K562 (cell line): ENCODE measurements around the gene PNKD. TPM values are rescaled to one million over a fixed set of nuclear protein-coding genes. Genes with fewer than 3 reads are reported as not detected.
A peak's percentile ranks its signal among the peaks of the same experiment; 100 is the strongest.
"Not testable (repeated sequence)": the region's sequence is repeated elsewhere in the genome, so short reads cannot be mapped to it uniquely, and the experiment has no call there.

Source experiments
- ATAC-seq: fragments of 200-7000 bp; cut with Tn5 transposase; 3 replicates; pipeline ENCODE4 v1.9.1; 2020; ENCODE audit warnings: moderate library complexity
- BruUV-seq: library from RNA; stranded (reverse); fragments of 400-500 nt; replicated peaks from 2 replicates; lab custom pipeline; 2021; lab: Mats Ljungman, UMichigan
- CTCF ChIA-PET: fragments of 300-600 bp; formaldehyde crosslinking; extraction: SDS; loops from one replicate; lab custom pipeline; 2021; ENCODE audit warnings: low intra/inter-chr PET ratio; lab: Yijun Ruan, JAX
- POLR2A ChIA-PET: fragments of 300-600, 350-650 bp; sonication (Branson Sonifier 250); formaldehyde crosslinking; extraction: SDS; loops from one replicate; lab custom pipeline; 2021; ENCODE audit warnings: antibody characterized with exemption, inconsistent platforms; lab: Yijun Ruan, JAX
- DNase-seq, 4 experiments: peaks; one replicate each; pipeline versions ENCODE4 v3.0.0 to v3.0.0-alpha.2; 2011 to 2018; ENCODE audit warnings: low spot score in 3 of 4, mixed read lengths in 3 of 4; ENCODE audit errors: extremely low read depth in 1 of 4
- FAIRE-seq: peaks from 2 replicates; lab custom pipeline; 2011; peaks lifted over from hg19 to GRCh38; lab: Jason Lieb, UNC
- H2AFZ ChIP-seq: 2 replicates; pipeline ENCODE4 v1.6.0; 2011; ENCODE audit warnings: low read depth, low read length, control low read depth, inconsistent platforms
- H3K27ac ChIP-seq: fragments of 200-600 bp; 3 replicates; pipeline ENCODE4 v1.8.0; 2011; ENCODE audit warnings: low read depth, mild to moderate bottlenecking, control low read depth, inconsistent platforms, low read length, moderate library complexity, mixed read lengths; ENCODE audit errors: extremely low read depth
- H3K27me3 ChIP-seq, 2 experiments: fragments of 300-600 bp in 1 of 2; 2 replicates in 1 of 2; 3 replicates in 1 of 2; pipeline versions ENCODE4 v1.6.0 to v1.8.0; 2011; ENCODE audit warnings: inconsistent platforms in 2 of 2, low read length in 2 of 2, mild to moderate bottlenecking in 1 of 2, mixed read lengths in 1 of 2, moderate library complexity in 1 of 2; ENCODE audit not compliant: control insufficient read depth in 2 of 2, insufficient read depth in 2 of 2
- H3K36me3 ChIP-seq: fragments of 300-600 bp; 3 replicates; pipeline ENCODE4 v1.8.0; 2011; ENCODE audit warnings: mild to moderate bottlenecking, low read length, inconsistent platforms; ENCODE audit not compliant: control insufficient read depth, insufficient read depth
- H3K4me1 ChIP-seq, 2 experiments: fragments of 200-600 bp in 1 of 2; replicated peaks in 1 of 2; 2 replicates in 1 of 2; 3 replicates in 1 of 2; pipeline versions ENCODE4 v1.5.1 to v1.8.0; 2011; ENCODE audit warnings: inconsistent platforms in 2 of 2, low read length in 2 of 2, mild to moderate bottlenecking in 1 of 2, mixed read lengths in 1 of 2, moderate library complexity in 1 of 2; ENCODE audit not compliant: control insufficient read depth in 2 of 2, insufficient read depth in 2 of 2
- H3K4me2 ChIP-seq: 2 replicates; pipeline ENCODE4 v1.6.1; 2011; ENCODE audit warnings: low read length, control low read depth, inconsistent platforms, mixed read lengths; ENCODE audit not compliant: insufficient read depth
- H3K4me3 ChIP-seq: fragments of 200-600 bp; sonication (generic), shearing (Covaris generic); 2 replicates; pipeline ENCODE4 v1.5.1; 2016; ENCODE audit warnings: control low read depth, inconsistent platforms
- H3K79me2 ChIP-seq: fragments of 200-600 bp; 3 replicates; pipeline ENCODE4 v1.8.0; 2011; ENCODE audit warnings: low read length, inconsistent platforms; ENCODE audit not compliant: control insufficient read depth, insufficient read depth
- H3K9ac ChIP-seq, 2 experiments: 2 replicates each; pipeline versions ENCODE4 v1.6.0 to v1.6.1; 2011; ENCODE audit warnings: low read depth in 2 of 2, low read length in 2 of 2, control low read depth in 1 of 2, inconsistent platforms in 1 of 2, mild to moderate bottlenecking in 1 of 2, mixed read lengths in 1 of 2; ENCODE audit not compliant: insufficient read depth in 1 of 2
- H3K9me1 ChIP-seq: one replicate; pipeline ENCODE4 v1.6.0; 2011; ENCODE audit warnings: inconsistent platforms, mild to moderate bottlenecking, low read length, moderate library complexity; ENCODE audit not compliant: control insufficient read depth, insufficient read depth
- H3K9me3 ChIP-seq: replicated peaks from 2 replicates; pipeline ENCODE4 v1.5.1; 2011; ENCODE audit warnings: low read depth, low read length, inconsistent platforms; ENCODE audit not compliant: control insufficient read depth, insufficient read depth
- H4K20me1 ChIP-seq: replicated peaks from 2 replicates; pipeline ENCODE4 v1.6.1; 2011; ENCODE audit warnings: low read length, inconsistent platforms, mixed read lengths; ENCODE audit not compliant: control insufficient read depth, insufficient read depth
- BRD4 ChIP-seq: fragments of 200-600 bp; sonication (generic); IDR thresholded peaks from 2 replicates; pipeline ENCODE4 v1.6.1; 2017; ENCODE audit warnings: inconsistent platforms
- E2F8 ChIP-seq: fragments of 450-650 bp; IDR thresholded peaks from 2 replicates; pipeline ENCODE4 v1.7.1; 2018; ENCODE audit warnings: mild to moderate bottlenecking, low read depth; ENCODE audit not compliant: partially characterized antibody
- ETV5 ChIP-seq: sonication (generic); formaldehyde crosslinking; IDR thresholded peaks from 2 replicates; pipeline ENCODE4 v1.4.0; 2020; ENCODE audit warnings: low read depth, mild to moderate bottlenecking, missing genetic modification reagents
- ZNF263 ChIP-seq: sonication (generic); formaldehyde crosslinking; IDR thresholded peaks from 2 replicates; pipeline ENCODE4 v1.8.0; 2022; ENCODE audit warnings: mild to moderate bottlenecking, missing genetic modification reagents, borderline replicate concordance
- ZNF280A ChIP-seq: fragments of 450-650 bp; IDR thresholded peaks from 2 replicates; pipeline ENCODE4 v1.6.1; 2018; ENCODE audit warnings: mild to moderate bottlenecking, low read depth; ENCODE audit not compliant: partially characterized antibody
- ZNF408 ChIP-seq: fragments of 250-450 bp; sonication (Bioruptor Pico); IDR thresholded peaks from 2 replicates; pipeline ENCODE4 v1.4.0; 2020; ENCODE audit warnings: low read depth, mild to moderate bottlenecking, moderate library complexity
- WGBS: fragments of 100-300 bp; shearing (Covaris generic); methylation state at CpG from one replicate; pipeline ENCODE4 v1.1.6; 2016; ENCODE audit warnings: low coverage, mixed read lengths; ENCODE audit not compliant: insufficient coverage; ENCODE audit errors: missing lambda C conversion rate; 5-methylcytosine and 5-hydroxymethylcytosine counted together
- in situ Hi-C: fragments of 300-500 bp; cut with MboI; formaldehyde crosslinking; loops from 4 replicates; pipeline ENCODE4 v1.15.0; 2018; ENCODE audit warnings: inconsistent platforms, mixed read lengths
- intact Hi-C: fragments of 100-400 bp; cut with micrococcal nuclease; formaldehyde crosslinking; loops from 2 replicates; pipeline ENCODE4 v1.14.2; 2022
- polyA plus RNA-seq, 8 experiments: library from polyadenylated mRNA; depleted of rRNA in 4 of 8; stranded (reverse) in 5 of 8; unstranded in 3 of 8; fragments of >200 nt; fragmentation: Nextera tagmentation in 2 of 8; fragmentation: Illumina TruSeq in 1 of 8; extraction: Ambion mirVana in 2 of 8; extraction: Trizol in 1 of 8; gene quantifications; 2 replicates each; pipeline versions ENCODE4 v1.2.1 to v1.2.3, GENCODE V29; 2011 to 2014; ENCODE audit warnings: inconsistent platforms in 1 of 8, missing spikeins in 1 of 8
- total RNA-seq, 7 experiments: library from RNA; depleted of rRNA in 6 of 7; stranded (reverse); fragments of >200 nt in 6 of 7; fragmentation: Illumina TruSeq in 2 of 7; extraction: Trizol in 2 of 7; gene quantifications; 2 replicates each; pipeline versions ENCODE4 v1.2.1 to v1.2.3, GENCODE V29; 2011 to 2021; ENCODE audit warnings: low replicate concordance in 1 of 7

Gene PNKD
- total and polyA plus RNA-seq, 9 of the 15 experiments (the other 6 are each of a cell fraction or from before 2014, with no cell fraction given) = 26.0 to 105 (median 60.1) TPM

DNA sequence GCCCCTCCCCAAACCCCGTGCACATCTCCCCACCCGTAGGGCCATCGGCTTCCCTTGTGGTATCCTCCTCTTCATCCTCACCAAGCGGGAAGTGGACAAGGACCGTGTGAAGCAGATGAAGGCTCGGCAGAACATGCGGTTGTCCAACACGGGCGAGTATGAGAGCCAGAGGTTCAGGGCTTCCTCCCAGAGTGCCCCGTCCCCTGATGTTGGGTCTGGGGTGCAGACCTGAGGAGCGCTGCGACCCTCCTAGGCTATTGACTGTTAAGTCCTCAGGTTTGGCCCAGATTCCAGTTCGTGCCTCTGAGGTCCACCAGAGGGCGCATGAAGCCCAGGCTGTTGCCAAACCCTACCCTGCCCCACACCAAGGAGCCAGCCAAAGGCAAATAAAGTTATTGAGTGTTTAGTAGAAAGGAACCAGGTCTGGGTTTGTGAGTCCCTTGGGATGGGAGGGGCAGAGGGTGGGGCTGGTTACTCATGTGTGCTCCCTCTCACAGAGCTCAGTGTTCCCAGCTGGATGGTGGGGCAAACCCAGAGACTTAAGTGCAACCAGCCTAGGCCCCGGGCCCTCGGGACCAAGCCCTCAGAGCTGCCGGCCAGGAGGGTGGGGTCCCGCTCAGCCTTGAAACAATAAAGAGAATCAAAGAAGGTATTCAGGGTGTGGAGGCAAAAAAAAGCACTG is 2.4 kb downstream of the PNKD start (continued):
- peak; percentile 52 for TF ChIP-seq E2F8
- TF ChIP-seq ZNF263 (CRISPR knock-in tag) = peak; percentile 94
- TF ChIP-seq ZNF280A = no peak
- no peak for TF ChIP-seq ETV5
- TF ChIP-seq ZNF408 (CRISPR knock-in tag) = no peak
- TF ChIP-seq BRD4 = no peak

DNA sequence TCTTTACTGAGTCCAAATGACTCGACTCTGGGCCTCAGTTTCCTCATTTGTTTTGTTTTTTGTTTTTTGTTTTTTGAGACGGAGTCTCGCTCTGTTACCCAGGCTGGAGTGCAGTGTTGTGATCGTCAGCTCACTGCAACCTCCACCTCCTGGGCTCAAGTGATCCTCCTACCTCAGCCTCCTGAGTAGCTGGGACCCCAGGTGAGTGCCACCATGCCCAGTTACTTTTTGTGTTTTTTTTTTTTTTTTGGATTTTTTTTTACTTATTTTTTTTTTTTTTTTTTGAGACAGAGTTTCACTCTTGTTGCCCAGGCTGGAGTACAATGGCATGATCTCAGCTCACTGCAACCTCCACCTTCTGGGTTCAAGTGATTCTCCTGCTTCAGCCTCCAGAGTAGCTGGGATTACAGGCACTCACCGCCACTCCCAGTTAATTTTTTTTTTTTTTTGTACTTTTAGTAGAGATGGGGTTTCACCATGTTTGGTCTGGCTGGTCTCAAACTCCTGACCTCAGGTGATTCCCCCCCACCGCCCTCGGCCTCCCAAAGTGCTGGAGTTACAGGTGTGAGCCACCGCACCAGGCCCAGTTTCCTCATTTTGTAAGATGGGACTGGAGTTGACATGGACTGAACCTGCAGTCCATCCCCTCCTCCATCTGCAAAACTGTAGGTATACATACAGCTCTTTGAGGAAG is 3.0 kb downstream of the PNKD start:
- H3K27me3 ChIP-seq, H3K4me2 ChIP-seq, H3K9me1 ChIP-seq, in situ Hi-C loops, H4K20me1 ChIP-seq, H3K4me3 ChIP-seq, DNase-seq, BruUV-seq, H2AFZ ChIP-seq, H3K27ac ChIP-seq, ATAC-seq, FAIRE-seq, H3K9me3 ChIP-seq, H3K9ac ChIP-seq: not testable (repeated sequence)
- Histone ChIP-seq H3K36me3 (peaks cover 59% of the 10 kb centered on the region), H3K79me2 (peaks cover 25% of the 10 kb centered on the region), H3K4me1 (peaks cover 4 to 25% of the 10 kb centered on the region in 2 experiments; a peak in 3 of 5 replicates)
- WGBS = 83% methylated on average over 4 of the region's 8 CpGs
- intact Hi-C loops = loop anchor here (2.0 to 10.0 kb wide), 2 partner anchors 13 to 371 kb away; no protein-coding TSS in a partner anchor
- CTCF ChIA-PET = interaction anchor here (0.7 to 2.0 kb wide), 4 partner anchors 11 to 375 kb away, joined by 4 to 8 read pairs (median 5); no protein-coding TSS in a partner anchor
- POLR2A ChIA-PET = interaction anchor here (0.7 to 1.3 kb wide), 3 partner anchors 11 to 20 kb away, joined by 3 to 5 read pairs (median 3); no protein-coding TSS in a partner anchor
